Sigmoid colon (tissue), 7 donors: ENCODE results near the gene STAT2. TPM values are rescaled to one million over a fixed set of nuclear protein-coding genes. Genes with fewer than 3 reads are reported as not detected.
"Not testable (repeated sequence)": the region's sequence is repeated elsewhere in the genome, so short reads cannot be mapped to it uniquely, and the experiment has no call there.

Source experiments
- DNase-seq: peaks from one replicate; pipeline ENCODE4 v3.0.0-alpha.2; 2019
- H3K27ac ChIP-seq, 4 donors: fragments of 200-600 bp; sonication (generic); one replicate each; pipeline ENCODE4 v1.5.1; 2016 to 2019; ENCODE audit warnings: mild to moderate bottlenecking in 1 of 4
- H3K27me3 ChIP-seq, 3 donors: fragments of 200-600 bp; sonication (generic); one replicate each; pipeline ENCODE4 v1.5.1; 2019; ENCODE audit warnings: mild to moderate bottlenecking in 1 of 3
- H3K36me3 ChIP-seq, 4 donors: fragments of 200-600 bp; sonication (generic); one replicate each; pipeline ENCODE4 v1.5.1; 2016 to 2019
- H3K4me1 ChIP-seq, 4 donors: fragments of 200-600 bp; sonication (generic); one replicate each; pipeline ENCODE4 v1.5.1; 2017 to 2019
- H3K4me3 ChIP-seq, 4 donors: fragments of 200-600 bp; sonication (generic); one replicate each; pipeline ENCODE4 v1.5.1; 2017 to 2019; ENCODE audit warnings: mild to moderate bottlenecking in 2 of 4, moderate library complexity in 1 of 4
- H3K9me3 ChIP-seq, 4 donors: fragments of 200-600 bp in 3 of 4; sonication (generic) in 3 of 4; one replicate each; pipeline versions ENCODE4 v1.5.1 to v1.6.1; 2013 to 2019
- CTCF ChIP-seq, 4 experiments: fragments of 450-650 bp in 3 of 4; fragments of 200-600 bp in 1 of 4; IDR thresholded peaks; one replicate each; pipeline ENCODE4 v1.5.1; 2016 to 2019; ENCODE audit warnings: antibody characterized with exemption in 4 of 4, mild to moderate bottlenecking in 3 of 4, moderate library complexity in 2 of 4
- EP300 ChIP-seq, 4 donors: sonication (generic); formaldehyde crosslinking; IDR thresholded peaks; one replicate each; pipeline ENCODE4 v1.6.1; 2017; ENCODE audit warnings: antibody characterized with exemption in 4 of 4
- POLR2A ChIP-seq, 2 donors: fragments of 450-650 bp; IDR thresholded peaks; one replicate each; pipeline ENCODE4 v1.6.1; 2016; ENCODE audit warnings: antibody characterized with exemption in 2 of 2, mild to moderate bottlenecking in 2 of 2, moderate library complexity in 2 of 2
- POLR2AphosphoS5 ChIP-seq, 4 donors: sonication (generic); formaldehyde crosslinking; IDR thresholded peaks; one replicate each; pipeline ENCODE4 v1.6.1; 2017; ENCODE audit warnings: antibody characterized with exemption in 4 of 4
- WGBS, 2 donors: extraction: QIAGEN DNeasy Blood & Tissue Kit; methylation state at CpG; one replicate each; pipeline ENCODE4 v1.1.7; 2013; 5-methylcytosine and 5-hydroxymethylcytosine counted together
- intact Hi-C: fragments of 100-400 bp; cut with DNase I; formaldehyde crosslinking; loops from one replicate; pipeline ENCODE4 v1.15.1; 2023
- polyA plus RNA-seq, 3 donors: library from polyadenylated mRNA; stranded (reverse); fragments of 200-250 nt; gene quantifications; one replicate each; pipeline ENCODE4 v1.2.3, GENCODE V29; 2013
- total RNA-seq, 4 donors: library from RNA; depleted of rRNA; stranded (reverse); fragments of >200 nt; gene quantifications; one replicate each; pipeline ENCODE4 v1.1.0, GENCODE V29; 2016
- donor health status: healthy with polysubstance abuse.
- donor health status: Bipolar disorder and iron deficiency.
- donor health status: healthy.

Gene STAT2
- total and polyA plus RNA-seq, 7 donors: 15.0 to 160 (median 73.6) TPM

DNA sequence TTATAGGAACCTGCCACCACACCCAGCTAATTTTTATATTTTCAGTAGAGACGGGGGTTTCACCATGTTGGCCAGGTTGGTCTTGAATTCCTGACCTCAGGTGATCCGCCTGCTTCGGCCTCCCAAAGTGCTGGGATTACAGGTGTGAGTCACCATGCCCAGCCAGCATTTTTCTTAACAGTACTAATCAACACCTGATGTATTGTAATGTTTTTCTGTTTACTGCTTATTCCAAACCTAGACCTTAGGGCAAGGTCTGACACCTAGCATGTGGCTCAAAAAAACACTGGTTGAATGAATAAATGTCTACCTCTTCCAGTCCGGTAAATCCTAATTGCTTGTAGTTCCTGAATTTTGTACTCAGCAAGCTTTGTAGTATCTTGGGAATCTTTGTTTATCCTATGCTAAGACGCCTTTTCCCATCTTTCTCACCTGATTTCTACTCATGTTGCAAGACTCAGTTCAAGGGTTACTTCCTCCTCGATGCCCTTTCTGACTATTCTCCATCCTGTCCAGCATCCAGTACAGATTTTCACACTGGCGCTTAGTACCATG lies 28.9 kb downstream of the STAT2 start:
- TF ChIP-seq POLR2A (IDR thresholded peaks at IDR 0.05): no peak
- no peak for TF ChIP-seq CTCF (IDR thresholded peaks at IDR 0.05)
- TF ChIP-seq POLR2AphosphoS5 (IDR thresholded peaks at IDR 0.05): no peak
- TF ChIP-seq EP300 (IDR thresholded peaks at IDR 0.05): no peak
- H3K36me3 ChIP-seq: peaks cover 3 to 31% (median 24%) of the 10 kb centered on the region in 4 donors
- no peaks in the 10 kb centered on the region for H3K9me3 ChIP-seq
- H3K27me3 ChIP-seq: no peaks in the 10 kb centered on the region
- H3K4me1 ChIP-seq: peaks cover 0 to 22% (median 12%) of the 10 kb centered on the region in 4 donors
- DNase-seq: no peak
- H3K27ac ChIP-seq: no peak overlapping the region
- H3K4me3 ChIP-seq: no peak overlapping the region
- intact Hi-C loops: loop anchor here (5.0 kb wide), 1 partner anchor 136 kb away; the partner anchor contains the start of gene SPRYD4
- WGBS, 2 donors: 94 to 95% methylated on average over 7 of the region's 7 CpGs

- Histone ChIP-seq H3K36me3 (peaks cover 17 to 75% (median 59%) of the 10 kb centered on the region in 4 donors), H3K4me3 (no peak overlapping the region), H3K4me1 (no peaks in the 10 kb centered on the region), H3K27me3 (no peaks in the 10 kb centered on the region), H3K27ac (no peak overlapping the region), H3K9me3 (no peaks in the 10 kb centered on the region)
- no peak for TF ChIP-seq CTCF (IDR thresholded peaks at IDR 0.05)
- TF ChIP-seq POLR2AphosphoS5 (IDR thresholded peaks at IDR 0.05): no peak
- TF ChIP-seq POLR2A (IDR thresholded peaks at IDR 0.05): no peak
- TF ChIP-seq EP300 (IDR thresholded peaks at IDR 0.05): no peak
- intact Hi-C loops: no loop called here
- DNase-seq: no peak
- WGBS, 2 donors: 82 to 92% methylated on average over 6 of the region's 6 CpGs
Measured at GRCh38 chr12:56326533-56326932, 33.4 kb downstream of the STAT2 start.

DNA sequence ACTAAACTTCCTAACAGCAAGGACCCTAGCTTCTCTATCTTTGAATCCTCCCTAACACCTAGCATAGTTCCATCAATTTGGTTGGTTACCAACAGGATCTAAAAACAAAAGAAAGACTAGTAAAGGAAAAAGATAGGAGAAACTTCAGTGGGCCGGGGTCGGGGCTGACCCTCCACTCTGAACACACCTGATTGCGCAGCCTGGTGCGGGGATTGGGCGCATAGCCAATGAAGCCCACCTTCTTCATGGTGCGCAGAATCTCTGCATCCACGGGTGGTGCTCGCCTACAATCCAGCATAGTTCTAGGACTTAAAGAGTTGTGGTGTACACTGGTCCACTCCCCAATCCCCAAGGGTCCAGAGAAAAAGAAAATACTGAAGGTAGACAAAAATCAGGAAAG lies 33.8 kb downstream of the STAT2 start:
- Histone ChIP-seq H3K4me1 (no peaks in the 10 kb centered on the region), H3K27me3 (no peaks in the 10 kb centered on the region), H3K4me3 (no peak overlapping the region), H3K27ac (no peak overlapping the region), H3K9me3 (no peaks in the 10 kb centered on the region), H3K36me3 (peaks cover 17 to 78% (median 59%) of the 10 kb centered on the region in 4 donors)
- DNase-seq: no peak
- intact Hi-C loops: no loop called here
- 96 to 98% methylated on average over 8 of the region's 8 CpGs for WGBS, 2 donors
- no peak for TF ChIP-seq CTCF (IDR thresholded peaks at IDR 0.05)
- TF ChIP-seq POLR2A (IDR thresholded peaks at IDR 0.05): no peak
- TF ChIP-seq EP300 (IDR thresholded peaks at IDR 0.05): no peak
- TF ChIP-seq POLR2AphosphoS5 (IDR thresholded peaks at IDR 0.05): no peak

GRCh38 chr12:56324206-56324605 lies 35.7 kb downstream of the STAT2 start:
- Histone ChIP-seq H3K36me3 (peaks cover 17 to 91% (median 62%) of the 10 kb centered on the region in 4 donors), H3K27ac (no peak overlapping the region), H3K9me3 (no peaks in the 10 kb centered on the region), H3K4me3 (no peak overlapping the region), H3K27me3 (no peaks in the 10 kb centered on the region), H3K4me1 (no peaks in the 10 kb centered on the region)
- WGBS, 2 donors: 93 to 95% methylated on average over 6 of the region's 6 CpGs
- no peak for TF ChIP-seq EP300 (IDR thresholded peaks at IDR 0.05)
- TF ChIP-seq POLR2AphosphoS5 (IDR thresholded peaks at IDR 0.05): no peak
- no peak for TF ChIP-seq CTCF (IDR thresholded peaks at IDR 0.05)
- no peak for TF ChIP-seq POLR2A (IDR thresholded peaks at IDR 0.05)
- DNase-seq: no peak
- intact Hi-C loops: no loop called here

- H3K4me1 ChIP-seq, H3K27me3 ChIP-seq, H3K27ac ChIP-seq, intact Hi-C loops, H3K4me3 ChIP-seq, H3K9me3 ChIP-seq, DNase-seq: not testable (repeated sequence)
- 93 to 95% methylated on average over 8 of the region's 8 CpGs for WGBS, 2 donors
- peaks cover 14 to 82% (median 46%) of the 10 kb centered on the region in 4 donors for H3K36me3 ChIP-seq
Measured at GRCh38 chr12:56321610-56322009, 38.3 kb downstream of the STAT2 start.
